ENCODE measurements around the gene BABAM2. TPM values are rescaled to one million over a fixed set of nuclear protein-coding genes. Genes with fewer than 3 reads are reported as not detected.
"Not testable (repeated sequence)": the region's sequence is repeated elsewhere in the genome, so short reads cannot be mapped to it uniquely, and the experiment has no call there.

The BABAM2 gene
- total and polyA plus RNA-seq, 9 of the 15 experiments (the other 6 are each of a cell fraction or from before 2014, with no cell fraction given), result 10.9 to 37.4 (median 25.6) TPM

GRCh38 chr2:28108143-28108542 lies 217.6 kb downstream of the BABAM2 start (continued):
- TF ChIP-seq ZNF639 (CRISPR knock-in tag; conservative IDR thresholded peaks at IDR 0.05 in 1 of 2, IDR thresholded peaks at IDR 0.05 in 1 of 2) (no peak), ZNF239 (CRISPR knock-in tag; IDR thresholded peaks at IDR 0.05) (no peak)

- POLR2A ChIA-PET; intact Hi-C loops (cut with micrococcal nuclease); in situ Hi-C loops (cut with MboI): not testable (repeated sequence)
These were observed 223.2 kb downstream of the BABAM2 start for GRCh38 chr2:28113771-28114170.

More at GRCh38 chr2:28113771-28114170, 223.2 kb downstream of the BABAM2 start:
- H3K4me3 ChIP-seq; H2AFZ ChIP-seq (ENCODE audit: low read depth, low read length); H3K27ac ChIP-seq (ENCODE audit: extremely low read depth, low read depth, low read length); DNase-seq (ENCODE audit: extremely low read depth in 1 of 4, low spot score in 3 of 4); H4K20me1 ChIP-seq (replicated peaks; ENCODE audit: control insufficient read depth, insufficient read depth, low read length); FAIRE-seq; ATAC-seq; H3K9me3 ChIP-seq (replicated peaks; ENCODE audit: control insufficient read depth, insufficient read depth, low read depth, low read length); BruUV-seq (replicated peaks); H3K9ac ChIP-seq (ENCODE audit: insufficient read depth in 1 of 2, low read depth in 2 of 2, low read length in 2 of 2); H3K36me3 ChIP-seq (ENCODE audit: control insufficient read depth, insufficient read depth, low read length); H3K79me2 ChIP-seq (ENCODE audit: control insufficient read depth, insufficient read depth, low read length); CTCF ChIA-PET (ENCODE audit: low intra/inter-chr PET ratio); H3K9me1 ChIP-seq (ENCODE audit: control insufficient read depth, insufficient read depth, low read length); H3K27me3 ChIP-seq (ENCODE audit: control insufficient read depth in 2 of 2, insufficient read depth in 2 of 2, low read length in 2 of 2); H3K4me1 ChIP-seq (replicated peaks in 1 of 2; ENCODE audit: control insufficient read depth in 2 of 2, insufficient read depth in 2 of 2, low read length in 2 of 2); H3K4me2 ChIP-seq (ENCODE audit: insufficient read depth, low read length): not testable (repeated sequence)
